HFF-Myc (cell line): ENCODE results near the gene KLRC2.
A peak's percentile ranks its signal among the peaks of the same experiment; 100 is the strongest.

Experiments used
- DNase-seq: peaks from one replicate; pipeline ENCODE4 v3.0.0-alpha.2; 2011; ENCODE audit warnings: low read depth; ENCODE audit errors: extremely low read depth
- H3K4me3 ChIP-seq: replicated peaks from 2 replicates; pipeline ENCODE4 v1.5.1; 2011; ENCODE audit warnings: low read depth, mild to moderate bottlenecking, control low read depth, low read length
- TF ChIP-seq, protein P1 (sequence below): IDR thresholded peaks from 2 replicates; pipeline ENCODE4 v1.5.1; 2012; ENCODE audit warnings: mild to moderate bottlenecking, low read depth, low read length, control low read depth; ENCODE audit errors: missing control alignments

The KLRC2 gene

DNA sequence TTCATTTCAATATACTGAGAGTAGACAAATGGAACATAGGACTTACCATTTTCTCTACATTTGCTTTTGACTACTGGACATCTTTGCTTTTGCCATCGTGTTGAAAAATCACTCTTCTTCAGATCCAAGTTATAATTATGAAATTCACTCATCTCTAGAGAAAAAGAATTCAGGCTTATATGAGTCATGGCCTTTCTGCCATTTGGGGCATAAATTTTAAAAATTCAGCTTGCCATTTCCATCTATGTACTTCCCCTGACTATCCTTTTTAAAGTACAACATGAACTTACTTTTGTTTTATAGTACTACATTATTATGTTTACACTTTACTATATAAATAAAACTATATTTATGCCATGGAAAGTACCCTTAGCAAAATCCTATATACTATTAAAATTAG is 49.0 kb downstream of the KLRC2 start:
- TF ChIP-seq, protein P1, sequence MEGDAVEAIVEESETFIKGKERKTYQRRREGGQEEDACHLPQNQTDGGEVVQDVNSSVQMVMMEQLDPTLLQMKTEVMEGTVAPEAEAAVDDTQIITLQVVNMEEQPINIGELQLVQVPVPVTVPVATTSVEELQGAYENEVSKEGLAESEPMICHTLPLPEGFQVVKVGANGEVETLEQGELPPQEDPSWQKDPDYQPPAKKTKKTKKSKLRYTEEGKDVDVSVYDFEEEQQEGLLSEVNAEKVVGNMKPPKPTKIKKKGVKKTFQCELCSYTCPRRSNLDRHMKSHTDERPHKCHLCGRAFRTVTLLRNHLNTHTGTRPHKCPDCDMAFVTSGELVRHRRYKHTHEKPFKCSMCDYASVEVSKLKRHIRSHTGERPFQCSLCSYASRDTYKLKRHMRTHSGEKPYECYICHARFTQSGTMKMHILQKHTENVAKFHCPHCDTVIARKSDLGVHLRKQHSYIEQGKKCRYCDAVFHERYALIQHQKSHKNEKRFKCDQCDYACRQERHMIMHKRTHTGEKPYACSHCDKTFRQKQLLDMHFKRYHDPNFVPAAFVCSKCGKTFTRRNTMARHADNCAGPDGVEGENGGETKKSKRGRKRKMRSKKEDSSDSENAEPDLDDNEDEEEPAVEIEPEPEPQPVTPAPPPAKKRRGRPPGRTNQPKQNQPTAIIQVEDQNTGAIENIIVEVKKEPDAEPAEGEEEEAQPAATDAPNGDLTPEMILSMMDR = no peak
- DNase-seq = no peak
- no peak overlapping the region for H3K4me3 ChIP-seq

DNA sequence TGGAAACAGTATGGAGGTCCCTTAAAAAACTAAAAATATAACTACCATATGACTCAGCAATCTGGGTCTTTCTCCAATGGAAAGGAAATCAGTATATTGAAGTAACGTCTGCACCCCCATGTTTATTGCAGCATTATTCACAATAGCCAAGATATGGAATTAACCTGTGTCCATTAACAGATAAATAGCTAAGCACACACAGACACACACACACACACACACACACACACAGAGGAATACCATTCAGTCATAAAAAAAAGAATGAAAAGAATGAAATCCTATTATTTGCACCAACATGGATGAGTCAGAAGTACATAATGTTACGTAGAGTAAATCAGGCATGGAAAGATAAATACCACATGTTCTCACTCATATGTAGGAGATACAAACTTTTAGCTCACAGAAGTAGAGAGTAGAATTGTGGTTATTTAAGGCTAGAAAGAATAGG is 50.6 kb downstream of the KLRC2 start:
- TF ChIP-seq, protein P1 = no peak
- peak; percentile 27 for DNase-seq
- H3K4me3 ChIP-seq = no peak overlapping the region

DNA sequence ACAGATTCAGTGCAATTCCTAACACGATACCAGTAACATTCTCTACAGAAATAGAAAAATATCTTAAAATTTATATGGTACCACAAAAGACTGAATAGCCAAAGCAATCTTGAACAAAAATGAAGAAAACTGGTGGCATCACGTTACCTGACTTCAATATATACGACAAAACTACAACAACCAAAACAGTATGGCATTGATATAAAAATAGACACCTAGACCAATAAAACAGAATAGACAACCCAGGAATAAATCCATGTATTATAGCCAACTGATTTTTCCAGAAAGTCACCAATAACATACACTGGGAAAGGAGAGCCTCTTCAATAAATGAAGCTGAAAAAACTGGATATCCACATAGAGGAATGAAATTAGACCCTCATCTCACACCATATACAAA is 51.6 kb downstream of the KLRC2 start:
- H3K4me3 ChIP-seq = no peak overlapping the region
- no peak for DNase-seq
- TF ChIP-seq, protein P1 = no peak

DNA sequence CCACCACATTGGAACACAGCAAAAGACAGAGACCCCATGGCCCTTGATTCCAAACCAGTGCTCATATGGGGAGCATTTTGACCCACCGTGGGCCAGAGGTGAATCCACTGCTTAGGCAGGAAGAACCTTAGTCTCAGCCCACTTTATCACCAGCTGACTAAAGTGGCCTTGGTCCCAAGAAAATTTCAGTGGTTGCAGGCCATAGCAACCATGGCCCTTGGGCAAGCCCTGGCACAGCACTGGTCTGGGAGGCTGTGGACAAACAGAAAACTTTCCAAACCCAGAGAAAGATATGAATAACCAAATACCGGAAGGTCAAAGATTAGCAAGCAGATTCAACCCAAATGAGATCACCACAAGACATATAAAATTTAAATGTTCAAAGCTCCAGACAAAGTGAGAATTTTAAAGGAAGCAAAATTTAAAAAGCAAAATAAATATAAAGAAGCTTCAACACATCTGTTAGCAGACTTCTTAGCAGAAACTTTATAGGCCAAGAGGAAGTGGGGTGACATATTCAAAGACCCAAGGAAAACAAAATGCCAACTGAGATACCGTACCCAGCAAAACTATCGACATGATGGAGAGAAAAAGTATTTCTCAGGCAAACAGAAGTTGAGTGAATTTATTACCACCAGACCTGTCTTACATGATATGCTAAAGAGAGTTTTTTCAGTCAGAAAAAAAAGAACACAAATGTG is 53.7 kb downstream of the KLRC2 start:
- TF ChIP-seq, protein P1 = no peak
- H3K4me3 ChIP-seq = no peak overlapping the region
- no peak for DNase-seq
